HCT116 (cell line): ENCODE data around the gene PAQR7. TPM values are rescaled to one million over a fixed set of nuclear protein-coding genes. Genes with fewer than 3 reads are reported as not detected.

Experiments
- ATAC-seq: fragments of 200-7000 bp; cut with Tn5 transposase; 2 replicates; pipeline ENCODE4 v1.9.1; 2020; ENCODE audit warnings: mild to moderate bottlenecking, moderate library complexity
- BruUV-seq: library from RNA; stranded (reverse); fragments of 400-500 nt; replicated peaks from 2 replicates; lab custom pipeline; 2021; lab: Mats Ljungman, UMichigan
- CTCF ChIA-PET: fragments of 300-600 bp; sonication (Branson Sonifier 250); formaldehyde crosslinking; loops from one replicate; lab custom pipeline; 2021; ENCODE audit warnings: antibody characterized with exemption; lab: Charles Lee
- POLR2A ChIA-PET: fragments of 300-600, 350-600 bp; sonication (Branson Sonifier 250); formaldehyde crosslinking; loops from one replicate; lab custom pipeline; 2021; ENCODE audit warnings: antibody characterized with exemption; lab: Charles Lee
- RAD21 ChIA-PET, 2 experiments: fragments of 300-600 bp; sonication (Branson Sonifier 250); formaldehyde crosslinking; loops; one replicate each; lab custom pipeline; 2023; ENCODE audit warnings: low total read pairs in 2 of 2; ENCODE audit not compliant: uncharacterized antibody in 2 of 2, unreplicated experiment in 2 of 2, low non-redundant PET in 1 of 2; lab: Charles Lee
- DNase-seq: peaks from one replicate; pipeline ENCODE4 v3.0.0-alpha.2; 2010; ENCODE audit warnings: low read depth, low spot score
- H2AFZ ChIP-seq: fragments of 200-600 bp; shearing (Covaris generic), sonication (generic); 2 replicates; pipeline ENCODE4 v1.6.1; 2017; ENCODE audit warnings: low read depth, mixed run types, mixed read lengths, antibody characterized with exemption, low read length; ENCODE audit not compliant: poor library complexity, severe bottlenecking
- H3K27ac ChIP-seq: 2 replicates; pipeline ENCODE4 v1.5.1; 2012; ENCODE audit warnings: low read depth, low read length
- H3K27me3 ChIP-seq: fragments of 200-600 bp; sonication (generic); 2 replicates; pipeline ENCODE4 v1.6.1; 2016; ENCODE audit warnings: mixed run types, low read length, mixed read lengths; ENCODE audit not compliant: insufficient read depth
- H3K36me3 ChIP-seq, 2 experiments: fragments of 200-500 bp in 1 of 2; fragments of 200-600 bp in 1 of 2; sonication (Bioruptor generic) in 1 of 2; sonication (generic) in 1 of 2; 2 replicates each; pipeline versions ENCODE4 v1.5.1 to v1.6.1; 2014 to 2016; ENCODE audit warnings: low read length in 2 of 2, inconsistent platforms in 1 of 2, mixed read lengths in 1 of 2, mixed run types in 1 of 2; ENCODE audit not compliant: insufficient read depth in 2 of 2, control insufficient read depth in 1 of 2
- H3K4me1 ChIP-seq, 2 experiments: fragments of 200-600 bp in 1 of 2; sonication (generic) in 1 of 2; 2 replicates each; pipeline versions ENCODE4 v1.5.1 to v1.6.1; 2012 to 2017; ENCODE audit warnings: low read length in 2 of 2, inconsistent platforms in 1 of 2, mild to moderate bottlenecking in 1 of 2, mixed read lengths in 1 of 2, mixed run types in 1 of 2, moderate library complexity in 1 of 2; ENCODE audit not compliant: insufficient read depth in 2 of 2, control insufficient read depth in 1 of 2
- H3K4me2 ChIP-seq: fragments of 200-600 bp; sonication (generic); 2 replicates; pipeline ENCODE4 v1.6.1; 2017; ENCODE audit warnings: mixed run types, low read length, mixed read lengths
- H3K4me3 ChIP-seq, 2 experiments: fragments of 200-600 bp in 1 of 2; sonication (generic) in 1 of 2; replicated peaks in 1 of 2; 2 replicates each; pipeline ENCODE4 v1.5.1; 2011 to 2016; ENCODE audit warnings: low read length in 2 of 2, control low read depth in 1 of 2, low read depth in 1 of 2, mild to moderate bottlenecking in 1 of 2, mixed read lengths in 1 of 2, mixed run types in 1 of 2
- H3K79me2 ChIP-seq: fragments of 200-600 bp; sonication (generic); 2 replicates; pipeline ENCODE4 v1.6.1; 2017; ENCODE audit warnings: mild to moderate bottlenecking, mixed run types, low read length, moderate library complexity, mixed read lengths; ENCODE audit not compliant: insufficient read depth
- H3K9ac ChIP-seq: fragments of 200-600 bp; sonication (generic); 2 replicates; pipeline ENCODE4 v1.6.1; 2016; ENCODE audit warnings: low read length, mixed read lengths
- H3K9me2 ChIP-seq: fragments of 200-600 bp; sonication (generic), shearing (Covaris generic); 2 replicates; pipeline ENCODE4 v1.6.1; 2017; ENCODE audit warnings: mixed run types, mild to moderate bottlenecking, moderate library complexity; ENCODE audit not compliant: insufficient read depth
- H3K9me3 ChIP-seq, 2 experiments: fragments of 200-500 bp in 1 of 2; fragments of 200-600 bp in 1 of 2; sonication (Bioruptor generic) in 1 of 2; sonication (generic) in 1 of 2; 2 replicates each; pipeline ENCODE4 v1.6.1; 2014 to 2017; ENCODE audit warnings: low read length in 2 of 2, mixed read lengths in 2 of 2, inconsistent platforms in 1 of 2, low read depth in 1 of 2, mild to moderate bottlenecking in 1 of 2, mixed run types in 1 of 2, moderate library complexity in 1 of 2; ENCODE audit not compliant: control insufficient read depth in 1 of 2, insufficient read depth in 1 of 2
- H4K20me1 ChIP-seq: fragments of 200-600 bp; sonication (generic), shearing (Covaris generic); 2 replicates; pipeline ENCODE4 v1.6.1; 2017; ENCODE audit warnings: mixed run types, mild to moderate bottlenecking, moderate library complexity; ENCODE audit not compliant: insufficient read depth
- CBX3 ChIP-seq: IDR thresholded peaks from 2 replicates; pipeline ENCODE4 v1.6.1; 2012; ENCODE audit warnings: low read depth
- CEBPB ChIP-seq: IDR thresholded peaks from 2 replicates; pipeline ENCODE4 v1.6.1; 2012; ENCODE audit warnings: low read depth
- CTCF ChIP-seq, 3 experiments: fragments of 200-600 bp in 1 of 3; sonication (generic) in 1 of 3; IDR thresholded peaks in 2 of 3; conservative IDR thresholded peaks in 1 of 3; 2 replicates each; pipeline ENCODE4 v1.5.1; 2012 to 2017; ENCODE audit warnings: low read depth in 2 of 3, low read length in 2 of 3, antibody characterized with exemption in 1 of 3, borderline replicate concordance in 1 of 3, control low read depth in 1 of 3, mild to moderate bottlenecking in 1 of 3, mixed read lengths in 1 of 3, mixed run types in 1 of 3, moderate library complexity in 1 of 3; ENCODE audit not compliant: insufficient read depth in 1 of 3
- EGR1 ChIP-seq: IDR thresholded peaks from 2 replicates; pipeline ENCODE4 v1.6.1; 2012; ENCODE audit warnings: low read depth
- ELF1 ChIP-seq: IDR thresholded peaks from 2 replicates; pipeline ENCODE4 v1.6.1; 2012; ENCODE audit warnings: low read depth, borderline replicate concordance
- EZH2 ChIP-seq: fragments of 200-600 bp; sonication (generic); IDR thresholded peaks from 2 replicates; pipeline ENCODE4 v1.6.1; 2017; ENCODE audit warnings: antibody characterized with exemption, mixed run types
- EZH2phosphoT487 ChIP-seq: fragments of 200-600 bp; IDR thresholded peaks from 2 replicates; pipeline ENCODE4 v1.6.1; 2018; ENCODE audit warnings: antibody characterized with exemption, borderline replicate concordance
- FOSL1 ChIP-seq: IDR thresholded peaks from 2 replicates; pipeline ENCODE4 v1.6.1; 2012; ENCODE audit warnings: low read depth
- JUND ChIP-seq: IDR thresholded peaks from 2 replicates; pipeline ENCODE4 v1.6.1; 2012
- MAX ChIP-seq: IDR thresholded peaks from 2 replicates; pipeline ENCODE4 v1.6.1; 2012
- POLR2A ChIP-seq: IDR thresholded peaks from 2 replicates; pipeline ENCODE4 v1.7.0; 2011; ENCODE audit warnings: borderline replicate concordance; ENCODE audit not compliant: insufficient read depth, insufficient read length; ENCODE audit errors: extremely low read depth
- RAD21 ChIP-seq: IDR thresholded peaks from 2 replicates; pipeline ENCODE4 v1.6.1; 2012; ENCODE audit warnings: low read depth, mild to moderate bottlenecking
- SIN3A ChIP-seq: IDR thresholded peaks from 2 replicates; pipeline ENCODE4 v1.6.1; 2012; ENCODE audit warnings: low read depth
- SP1 ChIP-seq: IDR thresholded peaks from 2 replicates; pipeline ENCODE4 v1.6.1; 2012; ENCODE audit warnings: low read depth
- TCF7L2 ChIP-seq: IDR thresholded peaks from 2 replicates; pipeline ENCODE4 v1.7.0; 2011; ENCODE audit warnings: borderline replicate concordance, inconsistent platforms; ENCODE audit not compliant: insufficient read depth, insufficient read length; ENCODE audit errors: extremely low read depth
- YY1 ChIP-seq: IDR thresholded peaks from 2 replicates; pipeline ENCODE4 v1.6.1; 2011; ENCODE audit warnings: low read length, low read depth, moderate library complexity, mild to moderate bottlenecking; ENCODE audit not compliant: insufficient replicate concordance; ENCODE audit errors: extremely low read depth
- ZFX ChIP-seq: fragments of 450-650 bp; IDR thresholded peaks from 2 replicates; pipeline ENCODE4 v1.6.1; 2017
- ZNF274 ChIP-seq: fragments of 200-500 bp; sonication (Bioruptor generic); IDR thresholded peaks from 2 replicates; pipeline ENCODE4 v1.6.1; 2014; ENCODE audit warnings: mild to moderate bottlenecking, low read depth, low read length, inconsistent platforms
- intact Hi-C: fragments of 100-400 bp; cut with micrococcal nuclease; formaldehyde crosslinking; loops from 2 replicates; pipeline ENCODE4 v1.10.0; 2022
- total RNA-seq: library from RNA; stranded (reverse); gene quantifications from one replicate; pipeline ENCODE4 v1.2.1, GENCODE V29; 2021; ENCODE audit not compliant: unreplicated experiment

The PAQR7 gene
- total RNA-seq, 1 experiment from 2014 or later = 13.1 TPM

- Histone ChIP-seq H3K27me3 (no peaks in the 10 kb centered on the region), H4K20me1 (no peaks in the 10 kb centered on the region), H3K4me2 (no peak overlapping the region), H3K36me3 (no peaks in the 10 kb centered on the region), H3K4me3 (no peak overlapping the region), H3K4me1 (peaks cover 8 to 27% of the 10 kb centered on the region in 2 experiments), H3K79me2 (peaks cover 4% of the 10 kb centered on the region; the same call in 1 of the 2 replicates), H3K9me3 (no peaks in the 10 kb centered on the region), H3K9me2 (no peaks in the 10 kb centered on the region)
- intact Hi-C loops = no loop called here
- ATAC-seq = no peak
- RAD21 ChIA-PET = no interaction called here
- no TSS peak for BruUV-seq
- TF ChIP-seq JUND (no peak), CBX3 (no peak), FOSL1 (no peak), EGR1 (no peak), ZFX (no peak), EZH2phosphoT487 (no peak), RAD21 (no peak), SIN3A (no peak), TCF7L2 (no peak)
- TF ChIP-seq, all 23 proteins: peak for 0
- Histone ChIP-seq H3K27ac (no peak overlapping the region), H2AFZ (no peak overlapping the region), H3K9ac (no peak overlapping the region)
- no peak for DNase-seq
- ChIA-PET POLR2A (no interaction called here), CTCF (no interaction called here)
Measured at GRCh38 chr1:25879675-25880074, 4.2 kb upstream of the PAQR7 start.

- TF ChIP-seq POLR2A (no peak), JUND (no peak), SP1 (no peak), YY1 (no peak), ELF1 (no peak), TCF7L2 (no peak), RAD21 (no peak), EZH2 (no peak), CTCF (IDR thresholded peaks at IDR 0.05 in 2 of 3, conservative IDR thresholded peaks at IDR 0.05 in 1 of 3; ENCODE audit: borderline replicate concordance in 1 of 3, insufficient read depth in 1 of 3, low read depth in 2 of 3, low read length in 2 of 3) (no peak), ZNF274 (no peak), MAX (no peak), SIN3A (no peak), CEBPB (no peak)
- Histone ChIP-seq H3K4me1 (peaks cover 13 to 37% of the 10 kb centered on the region in 2 experiments), H3K9ac (no peak overlapping the region), H3K27ac (no peak overlapping the region), H3K4me2 (no peak overlapping the region), H3K27me3 (no peaks in the 10 kb centered on the region), H4K20me1 (no peaks in the 10 kb centered on the region), H3K9me3 (no peaks in the 10 kb centered on the region), H3K79me2 (peaks cover 10% of the 10 kb centered on the region; the same call in 1 of the 2 replicates), H2AFZ (no peak overlapping the region), H3K9me2 (no peaks in the 10 kb centered on the region), H3K36me3 (no peaks in the 10 kb centered on the region), H3K4me3 (no peak overlapping the region)
- intact Hi-C loops = no loop called here
- ChIA-PET RAD21 (no interaction called here), CTCF (no interaction called here), POLR2A (no interaction called here)
- DNase-seq (no peak), ATAC-seq (no peak)
- BruUV-seq = no TSS peak
Measured at GRCh38 chr1:25878690-25879089, 3.2 kb upstream of the PAQR7 start.
